Endothelial cell of umbilical vein (primary cell): ENCODE results near the gene IGF2R.

Experiments
- CTCF ChIP-seq, 2 donors: IDR thresholded peaks; 1 replicate in 1 of 2; 2 replicates in 1 of 2; pipeline ENCODE4 v1.5.1; 2011; ENCODE audit warnings: low read length in 2 of 2, mild to moderate bottlenecking in 2 of 2, moderate library complexity in 2 of 2, control low read depth in 1 of 2, inconsistent platforms in 1 of 2, low read depth in 1 of 2; ENCODE audit not compliant: insufficient read depth in 1 of 2; ENCODE audit errors: extremely low read depth in 1 of 2
- EZH2 ChIP-seq: IDR thresholded peaks from 2 replicates; pipeline ENCODE4 v1.6.1; 2012; ENCODE audit warnings: borderline replicate concordance, low read depth, mild to moderate bottlenecking, moderate library complexity, low read length, inconsistent platforms; ENCODE audit not compliant: severe bottlenecking
- FOS ChIP-seq: IDR thresholded peaks from 2 replicates; pipeline ENCODE4 v1.6.1; 2011; ENCODE audit warnings: mild to moderate bottlenecking, low read length, moderate library complexity, borderline replicate concordance; ENCODE audit not compliant: insufficient read depth
- GATA2 ChIP-seq: IDR thresholded peaks from 2 replicates; pipeline ENCODE4 v1.7.0; 2011; ENCODE audit warnings: low read depth, mild to moderate bottlenecking, moderate library complexity, mixed read lengths, low read length; ENCODE audit not compliant: insufficient read length, insufficient read depth
- JUN ChIP-seq: IDR thresholded peaks from 2 replicates; pipeline ENCODE4 v1.6.1; 2011; ENCODE audit warnings: borderline replicate concordance, low read depth; ENCODE audit not compliant: insufficient read length, insufficient read depth
- POLR2A ChIP-seq: IDR thresholded peaks from 2 replicates; pipeline ENCODE4 v1.6.1; 2012; ENCODE audit warnings: low read depth, mild to moderate bottlenecking, control low read depth, low read length
- POLR2AphosphoS5 ChIP-seq: IDR thresholded peaks from 2 replicates; pipeline ENCODE4 v1.6.1; 2012; ENCODE audit warnings: low read depth, mild to moderate bottlenecking, control low read depth, low read length, moderate library complexity; ENCODE audit not compliant: insufficient read depth

GRCh38 chr6:160049346-160049745, 80.5 kb downstream of the IGF2R start:
- TF ChIP-seq POLR2AphosphoS5, result no peak
- TF ChIP-seq EZH2, result no peak
- no peak for TF ChIP-seq POLR2A
- no peak for TF ChIP-seq FOS
- TF ChIP-seq CTCF (IDR thresholded peaks at IDR 0.05; ENCODE audit: extremely low read depth in 1 of 2, insufficient read depth in 1 of 2, low read depth in 1 of 2, low read length in 2 of 2), result no peak
- no peak for TF ChIP-seq GATA2
- no peak for TF ChIP-seq JUN
